ENCODE results near the gene RCSD1.

DNA sequence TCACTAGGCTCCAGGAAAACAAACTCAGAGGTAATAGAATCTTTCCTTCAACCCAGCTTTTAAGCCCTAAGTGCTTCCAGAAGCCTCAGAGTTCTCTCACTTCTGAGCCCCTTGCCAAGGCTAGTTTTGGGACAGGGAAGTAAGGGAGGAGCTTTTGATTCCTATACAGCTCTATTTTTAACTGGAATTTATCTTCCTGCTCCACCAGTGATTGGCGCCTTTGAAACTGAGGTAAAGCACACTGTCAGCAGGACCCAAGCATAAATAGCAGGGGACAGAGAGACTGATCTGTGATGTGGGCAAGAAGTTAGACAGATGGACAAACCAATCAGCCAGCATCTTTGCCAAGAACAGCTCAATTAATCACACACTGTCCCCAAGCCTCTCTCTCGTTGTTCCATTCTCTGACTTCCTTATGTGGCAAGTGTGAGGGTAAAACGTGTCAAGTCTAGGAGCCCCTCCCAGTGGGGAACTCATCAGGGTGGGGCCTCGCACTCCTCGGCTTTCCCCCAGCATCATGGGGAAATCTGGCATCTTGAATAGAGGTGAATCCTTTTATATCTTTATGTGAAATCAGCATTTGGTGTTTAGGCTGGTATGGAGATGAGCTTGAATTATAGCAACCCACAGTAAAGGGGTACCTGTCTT is 51.5 kb downstream of the RCSD1 start:
- TF ChIP-seq, protein P1, sequence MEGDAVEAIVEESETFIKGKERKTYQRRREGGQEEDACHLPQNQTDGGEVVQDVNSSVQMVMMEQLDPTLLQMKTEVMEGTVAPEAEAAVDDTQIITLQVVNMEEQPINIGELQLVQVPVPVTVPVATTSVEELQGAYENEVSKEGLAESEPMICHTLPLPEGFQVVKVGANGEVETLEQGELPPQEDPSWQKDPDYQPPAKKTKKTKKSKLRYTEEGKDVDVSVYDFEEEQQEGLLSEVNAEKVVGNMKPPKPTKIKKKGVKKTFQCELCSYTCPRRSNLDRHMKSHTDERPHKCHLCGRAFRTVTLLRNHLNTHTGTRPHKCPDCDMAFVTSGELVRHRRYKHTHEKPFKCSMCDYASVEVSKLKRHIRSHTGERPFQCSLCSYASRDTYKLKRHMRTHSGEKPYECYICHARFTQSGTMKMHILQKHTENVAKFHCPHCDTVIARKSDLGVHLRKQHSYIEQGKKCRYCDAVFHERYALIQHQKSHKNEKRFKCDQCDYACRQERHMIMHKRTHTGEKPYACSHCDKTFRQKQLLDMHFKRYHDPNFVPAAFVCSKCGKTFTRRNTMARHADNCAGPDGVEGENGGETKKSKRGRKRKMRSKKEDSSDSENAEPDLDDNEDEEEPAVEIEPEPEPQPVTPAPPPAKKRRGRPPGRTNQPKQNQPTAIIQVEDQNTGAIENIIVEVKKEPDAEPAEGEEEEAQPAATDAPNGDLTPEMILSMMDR (conservative IDR thresholded peaks at IDR 0.05; ENCODE audit: low read length): no peak
- no peak for TF ChIP-seq EZH2phosphoT487 (IDR thresholded peaks at IDR 0.05; ENCODE audit: borderline replicate concordance)
